Cardiac muscle cell (in vitro differentiated cells and primary cell): Measurements from ENCODE around the gene FBXO30. TPM values are rescaled to one million over a fixed set of nuclear protein-coding genes. Genes with fewer than 3 reads are reported as not detected.

Experiments used
- DNase-seq, 2 donors: peaks; one replicate each; pipeline versions ENCODE4 v3.0.0 to v3.0.0-alpha.2; 2010 to 2017; ENCODE audit warnings: low read depth in 1 of 2, low spot score in 1 of 2
- H3K27ac ChIP-seq: fragments of 200-600 bp; sonication (generic); 2 replicates; pipeline ENCODE4 v1.5.1; 2016
- H3K27me3 ChIP-seq: fragments of 200-600 bp; sonication (generic); 2 replicates; pipeline ENCODE4 v1.6.0; 2016; ENCODE audit warnings: control low read depth
- H3K36me3 ChIP-seq: fragments of 200-600 bp; sonication (generic); 2 replicates; pipeline ENCODE4 v1.5.1; 2016; ENCODE audit warnings: control low read depth
- H3K4me1 ChIP-seq: fragments of 200-600 bp; sonication (generic); 2 replicates; pipeline ENCODE4 v1.8.1; 2017; ENCODE audit warnings: low read depth, mild to moderate bottlenecking, mixed run types
- H3K4me3 ChIP-seq: fragments of 200-600 bp; sonication (generic); 2 replicates; pipeline ENCODE4 v1.5.1; 2016; ENCODE audit warnings: mild to moderate bottlenecking
- H3K9me3 ChIP-seq: fragments of 200-600 bp; sonication (generic); 2 replicates; pipeline ENCODE4 v1.5.1; 2017; ENCODE audit warnings: low read depth, mild to moderate bottlenecking, control low read depth
- polyA plus RNA-seq: library from polyadenylated mRNA; unstranded; fragments of >200 nt; fragmentation: Nextera tagmentation; extraction: Ambion mirVana; gene quantifications from 2 replicates; pipeline ENCODE4 v1.2.1, GENCODE V29; 2016
- total RNA-seq: library from RNA; depleted of rRNA; stranded (reverse); fragments of >200 nt; gene quantifications from 2 replicates; pipeline ENCODE4 v1.2.3, GENCODE V29; 2016
- TF ChIP-seq, protein P1 (sequence below): IDR thresholded peaks from 2 replicates; pipeline ENCODE4 v1.5.1; 2012; ENCODE audit warnings: low read depth, mild to moderate bottlenecking, low read length

FBXO30 gene
- total and polyA plus RNA-seq, 2 experiments from 2014 or later, result 6.1 to 9.0 TPM

DNA sequence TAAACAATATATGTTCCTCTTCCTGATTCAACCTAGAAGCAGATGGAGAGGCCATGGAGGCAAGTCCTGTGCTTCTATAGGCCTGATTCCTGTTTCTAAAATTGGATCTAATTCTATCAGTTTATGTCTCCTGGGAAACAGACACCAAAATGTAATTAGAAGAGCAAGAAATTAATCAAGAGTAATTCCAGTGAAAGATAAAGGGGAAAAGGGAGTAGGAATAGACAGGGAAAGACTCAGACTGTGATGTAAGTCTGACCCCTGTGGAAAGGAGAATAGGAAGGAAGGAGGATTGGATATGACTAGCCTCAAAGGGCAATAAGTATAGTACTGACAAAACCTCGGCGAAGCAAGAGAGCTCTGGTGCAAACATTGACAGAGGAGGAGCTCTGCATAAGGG lies 33.9 kb upstream of the FBXO30 start:
- H3K27ac ChIP-seq, result no peak overlapping the region
- no peak overlapping the region for H3K4me3 ChIP-seq
- DNase-seq, result no peak
- H3K36me3 ChIP-seq, result no peaks in the 10 kb centered on the region
- H3K27me3 ChIP-seq, result no peaks in the 10 kb centered on the region
- TF ChIP-seq, protein P1, sequence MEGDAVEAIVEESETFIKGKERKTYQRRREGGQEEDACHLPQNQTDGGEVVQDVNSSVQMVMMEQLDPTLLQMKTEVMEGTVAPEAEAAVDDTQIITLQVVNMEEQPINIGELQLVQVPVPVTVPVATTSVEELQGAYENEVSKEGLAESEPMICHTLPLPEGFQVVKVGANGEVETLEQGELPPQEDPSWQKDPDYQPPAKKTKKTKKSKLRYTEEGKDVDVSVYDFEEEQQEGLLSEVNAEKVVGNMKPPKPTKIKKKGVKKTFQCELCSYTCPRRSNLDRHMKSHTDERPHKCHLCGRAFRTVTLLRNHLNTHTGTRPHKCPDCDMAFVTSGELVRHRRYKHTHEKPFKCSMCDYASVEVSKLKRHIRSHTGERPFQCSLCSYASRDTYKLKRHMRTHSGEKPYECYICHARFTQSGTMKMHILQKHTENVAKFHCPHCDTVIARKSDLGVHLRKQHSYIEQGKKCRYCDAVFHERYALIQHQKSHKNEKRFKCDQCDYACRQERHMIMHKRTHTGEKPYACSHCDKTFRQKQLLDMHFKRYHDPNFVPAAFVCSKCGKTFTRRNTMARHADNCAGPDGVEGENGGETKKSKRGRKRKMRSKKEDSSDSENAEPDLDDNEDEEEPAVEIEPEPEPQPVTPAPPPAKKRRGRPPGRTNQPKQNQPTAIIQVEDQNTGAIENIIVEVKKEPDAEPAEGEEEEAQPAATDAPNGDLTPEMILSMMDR, result no peak
- H3K9me3 ChIP-seq, result no peaks in the 10 kb centered on the region
- H3K4me1 ChIP-seq, result no peaks in the 10 kb centered on the region

DNA sequence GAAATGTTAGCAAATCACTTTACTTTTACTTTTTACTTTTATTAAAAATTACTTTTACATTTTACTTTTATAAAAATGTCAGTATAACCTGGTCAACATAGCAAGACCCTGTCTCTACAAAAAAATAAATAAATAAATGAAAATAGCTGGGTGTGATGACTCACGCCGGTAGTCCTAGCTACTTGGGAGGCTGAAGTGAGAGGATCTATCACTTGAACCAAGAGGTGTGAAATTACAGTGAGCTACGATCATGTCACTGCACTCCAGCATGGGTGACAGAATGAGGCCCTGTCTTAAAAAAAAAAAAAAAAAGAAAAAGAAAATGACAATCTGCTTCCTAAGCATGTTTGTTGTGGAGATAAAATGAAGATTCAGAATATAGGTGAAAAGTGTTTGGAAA lies 31.0 kb upstream of the FBXO30 start:
- Histone ChIP-seq H3K27me3 (no peaks in the 10 kb centered on the region), H3K9me3 (no peaks in the 10 kb centered on the region), H3K4me1 (no peaks in the 10 kb centered on the region), H3K27ac (no peak overlapping the region), H3K4me3 (no peak overlapping the region), H3K36me3 (no peaks in the 10 kb centered on the region)
- TF ChIP-seq, protein P1, result no peak
- no peak for DNase-seq

DNA sequence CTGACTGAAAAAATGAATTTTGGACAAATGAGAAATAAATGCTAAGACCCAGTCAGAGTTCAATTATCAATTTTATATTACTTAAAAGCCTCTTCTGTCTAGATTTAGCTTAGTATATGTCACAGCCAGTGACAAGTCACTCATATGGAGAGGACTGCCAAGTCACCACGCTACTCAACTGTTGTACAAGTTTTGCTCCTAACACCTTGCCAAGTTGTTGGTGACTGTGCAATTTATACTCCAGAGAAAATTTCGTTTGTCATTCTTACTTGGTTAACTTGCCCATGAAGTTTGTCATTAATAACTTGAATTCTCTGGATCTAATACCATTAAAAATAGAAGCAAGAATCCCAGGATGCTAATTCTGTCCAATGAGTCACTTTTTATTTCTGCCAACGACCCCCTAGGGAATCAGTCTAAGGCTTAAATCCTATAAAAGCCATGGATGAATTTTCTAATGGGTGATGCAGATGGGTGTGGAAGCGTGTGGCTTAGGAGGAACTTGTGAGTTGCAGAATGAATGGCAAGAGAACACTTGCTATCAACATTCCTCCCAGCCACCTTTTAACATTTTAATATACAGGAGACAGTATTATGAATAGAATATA lies 30.4 kb upstream of the FBXO30 start:
- TF ChIP-seq, protein P1, result no peak
- no peaks in the 10 kb centered on the region for H3K27me3 ChIP-seq
- H3K27ac ChIP-seq, result no peak overlapping the region
- H3K4me1 ChIP-seq, result no peaks in the 10 kb centered on the region
- DNase-seq, result no peak
- H3K9me3 ChIP-seq, result no peaks in the 10 kb centered on the region
- H3K36me3 ChIP-seq, result no peaks in the 10 kb centered on the region
- no peak overlapping the region for H3K4me3 ChIP-seq

DNA sequence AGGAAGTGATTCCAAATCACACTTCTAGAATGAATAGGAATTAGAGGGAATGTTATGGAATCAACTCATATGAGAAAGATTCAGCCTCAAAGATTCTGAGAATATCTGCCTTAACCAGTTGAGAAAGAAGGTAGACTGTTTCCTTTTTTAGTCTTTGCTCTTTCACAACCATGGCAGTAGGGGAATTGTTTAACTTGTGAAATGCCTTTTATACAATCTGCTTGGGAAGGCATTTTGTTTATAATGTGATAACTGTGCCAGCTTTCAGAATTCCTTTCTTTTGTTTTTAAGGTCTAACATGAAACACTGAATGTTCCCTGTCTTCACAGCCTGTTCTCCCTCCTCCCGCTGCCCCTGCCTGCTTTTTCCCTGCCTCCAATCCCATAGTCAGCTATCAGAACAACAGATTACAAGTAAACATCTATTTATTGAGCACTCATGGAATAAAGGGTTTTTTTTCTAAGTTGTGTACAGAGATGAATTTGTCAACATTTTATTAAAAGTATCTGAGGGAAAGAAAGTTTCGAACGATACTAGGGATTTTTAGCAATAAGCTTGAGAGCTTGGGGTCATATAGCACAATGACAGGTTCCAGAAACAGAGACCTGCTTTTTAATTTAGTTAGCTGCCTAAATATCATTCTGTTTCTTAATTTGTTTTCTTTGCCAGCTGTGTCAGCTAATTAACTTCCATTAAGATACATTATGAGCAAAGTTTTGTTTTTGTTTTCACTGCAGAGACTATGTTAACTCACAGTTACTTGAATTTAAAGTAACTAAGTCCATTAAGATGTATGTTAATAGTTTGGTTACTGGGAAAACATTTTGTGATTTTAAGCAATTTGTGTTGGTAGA lies 28.3 kb upstream of the FBXO30 start:
- no peaks in the 10 kb centered on the region for H3K9me3 ChIP-seq
- peak in 1 of 2 donors; percentile 72 for DNase-seq
- H3K27me3 ChIP-seq, result no peaks in the 10 kb centered on the region
- no peak overlapping the region for H3K4me3 ChIP-seq
- TF ChIP-seq, protein P1, result no peak
- H3K4me1 ChIP-seq, result no peaks in the 10 kb centered on the region
- H3K36me3 ChIP-seq, result no peaks in the 10 kb centered on the region
- no peak overlapping the region for H3K27ac ChIP-seq

DNA sequence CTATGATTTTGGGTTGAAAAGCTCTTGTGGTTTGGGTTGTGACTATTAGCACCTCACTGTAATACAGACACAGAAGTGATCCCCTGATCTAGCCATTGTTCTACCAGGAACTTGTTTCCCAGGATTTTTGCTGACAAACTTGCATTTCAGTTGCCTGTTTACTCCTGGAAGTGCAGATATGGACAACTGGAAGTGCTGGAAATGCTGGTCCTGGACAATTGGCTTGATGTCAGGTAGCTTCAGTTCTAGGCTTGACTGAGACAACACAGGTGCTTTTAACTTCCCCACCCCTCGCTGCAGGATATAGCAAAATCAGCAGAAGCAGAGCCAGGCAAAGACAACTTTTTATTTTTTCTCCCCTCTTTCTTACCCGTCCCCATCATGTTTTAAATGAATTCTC lies 27.1 kb upstream of the FBXO30 start:
- DNase-seq, result no peak
- Histone ChIP-seq H3K9me3 (no peaks in the 10 kb centered on the region), H3K27me3 (no peaks in the 10 kb centered on the region), H3K4me3 (no peak overlapping the region), H3K4me1 (no peaks in the 10 kb centered on the region), H3K36me3 (no peaks in the 10 kb centered on the region), H3K27ac (no peak overlapping the region)
- TF ChIP-seq, protein P1, result no peak
